HepG2 (cell line): Measurements from ENCODE around the gene STMN3. TPM values are rescaled to one million over a fixed set of nuclear protein-coding genes. Genes with fewer than 3 reads are reported as not detected.

ENCODE experiments used
- ATF7 ChIP-seq, 2 experiments: fragments of 450-650 bp in 1 of 2; sonication (generic) in 1 of 2; formaldehyde crosslinking in 1 of 2; IDR thresholded peaks; 2 replicates each; pipeline versions ENCODE4 v1.4.0 to v1.6.1; 2016 to 2020; ENCODE audit warnings: antibody characterized with exemption in 1 of 2, mild to moderate bottlenecking in 1 of 2, missing genetic modification reagents in 1 of 2
- ELK4 ChIP-seq: sonication (generic); formaldehyde crosslinking; IDR thresholded peaks from 2 replicates; pipeline ENCODE4 v1.9.0; 2021; ENCODE audit warnings: missing genetic modification reagents, borderline replicate concordance
- HDAC6 ChIP-seq: fragments of 200-600 bp; sonication (generic); IDR thresholded peaks from 2 replicates; pipeline ENCODE4 v1.7.0; 2017; ENCODE audit warnings: mild to moderate bottlenecking, antibody characterized with exemption, low read length, low read depth
- KLF15 ChIP-seq: sonication (generic); formaldehyde crosslinking; IDR thresholded peaks from 2 replicates; pipeline ENCODE4 v1.8.1; 2023; ENCODE audit warnings: borderline replicate concordance, mild to moderate bottlenecking, inconsistent platforms, missing genetic modification reagents, mixed read lengths
- MEF2D ChIP-seq: sonication (generic); formaldehyde crosslinking; IDR thresholded peaks from 2 replicates; pipeline ENCODE4 v1.5.1; 2020; ENCODE audit warnings: mild to moderate bottlenecking, missing genetic modification reagents
- MYPOP ChIP-seq: sonication (generic); formaldehyde crosslinking; IDR thresholded peaks from 2 replicates; pipeline ENCODE4 v1.8.1; 2023; ENCODE audit warnings: mild to moderate bottlenecking, moderate library complexity, missing genetic modification reagents
- RAD51 ChIP-seq: fragments of 450-650 bp; IDR thresholded peaks from 2 replicates; pipeline ENCODE4 v1.6.1; 2016; ENCODE audit warnings: borderline replicate concordance
- SALL1 ChIP-seq: sonication (generic); formaldehyde crosslinking; IDR thresholded peaks from 2 replicates; pipeline ENCODE4 v1.8.0; 2022; ENCODE audit warnings: mild to moderate bottlenecking, missing genetic modification reagents
- SP1 ChIP-seq, 2 experiments: fragments of 450-650 bp in 1 of 2; sonication (generic) in 1 of 2; formaldehyde crosslinking in 1 of 2; IDR thresholded peaks; 2 replicates each; pipeline versions ENCODE4 v1.4.0 to v1.6.1; 2016 to 2020; ENCODE audit warnings: missing genetic modification reagents in 1 of 2
- ZBTB37 ChIP-seq: sonication (generic); formaldehyde crosslinking; IDR thresholded peaks from 2 replicates; pipeline ENCODE4 v1.4.0; 2020; ENCODE audit warnings: mild to moderate bottlenecking, missing genetic modification reagents
- ZFP90 ChIP-seq: sonication (generic); formaldehyde crosslinking; IDR thresholded peaks from 2 replicates; pipeline ENCODE4 v1.8.0; 2022; ENCODE audit warnings: missing genetic modification reagents, mild to moderate bottlenecking, inconsistent platforms, borderline replicate concordance
- ZMAT3 ChIP-seq: sonication (generic); formaldehyde crosslinking; conservative IDR thresholded peaks from 2 replicates; pipeline ENCODE4 v1.7.0; 2021; ENCODE audit warnings: missing genetic modification reagents
- ZNF224 ChIP-seq: sonication (generic); formaldehyde crosslinking; IDR thresholded peaks from 2 replicates; pipeline ENCODE4 v1.5.0; 2020; ENCODE audit warnings: mild to moderate bottlenecking, missing genetic modification reagents
- ZNF432 ChIP-seq: sonication (generic); formaldehyde crosslinking; IDR thresholded peaks from 2 replicates; pipeline ENCODE4 v1.5.0; 2020; ENCODE audit warnings: missing genetic modification reagents, mild to moderate bottlenecking, borderline replicate concordance
- ZNF616 ChIP-seq: sonication (generic); formaldehyde crosslinking; IDR thresholded peaks from 2 replicates; pipeline ENCODE4 v1.5.0; 2020; ENCODE audit warnings: low read depth, mild to moderate bottlenecking, missing genetic modification reagents
- ZNF678 ChIP-seq: sonication (generic); formaldehyde crosslinking; IDR thresholded peaks from 2 replicates; pipeline ENCODE4 v1.4.0; 2020; ENCODE audit warnings: mild to moderate bottlenecking, missing genetic modification reagents
- ZNF781 ChIP-seq: sonication (generic); formaldehyde crosslinking; IDR thresholded peaks from 2 replicates; pipeline ENCODE4 v1.5.1; 2020; ENCODE audit warnings: borderline replicate concordance, mild to moderate bottlenecking, missing genetic modification reagents; ENCODE audit errors: not compliant biosample characterization
- polyA plus RNA-seq, 8 experiments: library from polyadenylated mRNA; depleted of rRNA in 3 of 8; stranded (reverse) in 7 of 8; unstranded in 1 of 8; fragments of >200 nt; fragmentation: Illumina TruSeq in 4 of 8; extraction: Trizol in 4 of 8; gene quantifications; 2 replicates each; pipeline versions ENCODE4 v1.2.1 to v1.2.3, GENCODE V29; 2011 to 2016; ENCODE audit warnings: low read depth in 4 of 8, missing spikeins in 1 of 8, mixed read lengths in 1 of 8; ENCODE audit not compliant: insufficient read depth in 1 of 8
- total RNA-seq, 5 experiments: library from RNA; depleted of rRNA; stranded (reverse); fragments of >200 nt; fragmentation: Illumina TruSeq; extraction: Trizol; gene quantifications; 2 replicates each; pipeline ENCODE4 v1.2.3, GENCODE V29; 2016; ENCODE audit warnings: low read depth in 1 of 5
- TF ChIP-seq, protein P1 (sequence below): sonication (generic); formaldehyde crosslinking; IDR thresholded peaks from 2 replicates; pipeline ENCODE4 v1.5.1; 2020; ENCODE audit warnings: mild to moderate bottlenecking, missing genetic modification reagents
- TF ChIP-seq, protein P2 (sequence below): sonication (generic); formaldehyde crosslinking; IDR thresholded peaks from 2 replicates; pipeline ENCODE4 v1.5.0; 2020; ENCODE audit warnings: missing genetic modification reagents, mild to moderate bottlenecking, borderline replicate concordance

STMN3 gene
- total and polyA plus RNA-seq, 2 of the 13 experiments (the other 11 are each of a cell fraction or from before 2014, with no cell fraction given), result 21.0 to 48.3 TPM

DNA sequence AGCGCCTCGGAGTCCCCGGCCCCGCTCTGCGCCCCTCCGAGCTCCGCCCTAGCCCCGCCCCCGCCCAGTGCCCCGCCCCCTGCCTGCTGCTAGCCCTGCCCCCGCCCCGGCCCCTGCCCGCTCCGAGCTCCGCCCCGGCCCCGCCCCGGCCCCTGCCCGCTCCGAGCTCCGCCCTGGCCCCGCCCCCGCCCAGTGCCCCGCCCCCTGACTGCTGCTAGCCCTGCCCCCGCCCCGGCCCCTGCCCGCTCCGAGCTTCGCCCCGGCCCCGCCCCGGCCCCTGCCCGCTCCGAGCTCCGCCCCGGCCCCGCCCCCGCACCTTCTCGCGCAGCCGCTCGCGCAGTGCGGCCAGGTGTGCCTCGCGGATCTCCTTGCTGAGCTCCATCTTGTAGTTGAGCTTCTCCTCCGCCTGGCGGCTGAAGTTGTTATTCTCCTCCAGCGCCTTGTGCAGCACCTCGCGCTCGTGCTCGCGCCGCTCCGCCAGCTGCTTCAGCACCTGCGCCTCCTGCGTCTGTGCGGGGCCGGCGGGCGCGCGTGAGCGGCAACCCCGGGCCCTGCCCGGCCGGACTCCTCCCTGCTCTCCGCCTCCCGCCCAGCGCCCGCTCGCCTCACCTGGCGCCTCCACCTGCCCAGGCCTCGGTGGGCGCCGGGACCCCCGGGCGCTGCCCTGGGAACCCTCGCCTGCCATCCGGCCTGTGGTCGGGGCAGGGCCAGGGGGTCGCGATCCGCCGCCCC, 11.3 kb downstream of the STMN3 start (continued):
- TF ChIP-seq ZNF678 (CRISPR knock-in tag) (no peak), ATF7 (IDR thresholded peaks at IDR 0.05) (no peak), ATF7 (CRISPR knock-in tag; IDR thresholded peaks at IDR 0.05) (no peak), ZNF781 (CRISPR knock-in tag) (no peak), SP1 (IDR thresholded peaks at IDR 0.05) (peak; percentile 87; the same call in 1 of the 2 replicates), SP1 (CRISPR knock-in tag; IDR thresholded peaks at IDR 0.05) (peak; percentile 75), HDAC6 (no peak), RAD51 (no peak), MEF2D (CRISPR knock-in tag) (no peak), MYPOP (CRISPR knock-in tag) (peak; percentile 81; the same call in 1 of the 2 replicates), ZNF224 (CRISPR knock-in tag) (no peak), ZNF432 (CRISPR knock-in tag) (no peak; the same call in 1 of the 2 replicates), SALL1 (CRISPR knock-in tag) (peak; percentile 80), ZNF616 (CRISPR knock-in tag) (no peak), ZBTB37 (no peak), ELK4 (CRISPR knock-in tag) (no peak), KLF15 (CRISPR knock-in tag) (no peak), ZMAT3 (CRISPR knock-in tag) (no peak), ZFP90 (no peak; the same call in 1 of the 2 replicates)
- TF ChIP-seq, protein P1, sequence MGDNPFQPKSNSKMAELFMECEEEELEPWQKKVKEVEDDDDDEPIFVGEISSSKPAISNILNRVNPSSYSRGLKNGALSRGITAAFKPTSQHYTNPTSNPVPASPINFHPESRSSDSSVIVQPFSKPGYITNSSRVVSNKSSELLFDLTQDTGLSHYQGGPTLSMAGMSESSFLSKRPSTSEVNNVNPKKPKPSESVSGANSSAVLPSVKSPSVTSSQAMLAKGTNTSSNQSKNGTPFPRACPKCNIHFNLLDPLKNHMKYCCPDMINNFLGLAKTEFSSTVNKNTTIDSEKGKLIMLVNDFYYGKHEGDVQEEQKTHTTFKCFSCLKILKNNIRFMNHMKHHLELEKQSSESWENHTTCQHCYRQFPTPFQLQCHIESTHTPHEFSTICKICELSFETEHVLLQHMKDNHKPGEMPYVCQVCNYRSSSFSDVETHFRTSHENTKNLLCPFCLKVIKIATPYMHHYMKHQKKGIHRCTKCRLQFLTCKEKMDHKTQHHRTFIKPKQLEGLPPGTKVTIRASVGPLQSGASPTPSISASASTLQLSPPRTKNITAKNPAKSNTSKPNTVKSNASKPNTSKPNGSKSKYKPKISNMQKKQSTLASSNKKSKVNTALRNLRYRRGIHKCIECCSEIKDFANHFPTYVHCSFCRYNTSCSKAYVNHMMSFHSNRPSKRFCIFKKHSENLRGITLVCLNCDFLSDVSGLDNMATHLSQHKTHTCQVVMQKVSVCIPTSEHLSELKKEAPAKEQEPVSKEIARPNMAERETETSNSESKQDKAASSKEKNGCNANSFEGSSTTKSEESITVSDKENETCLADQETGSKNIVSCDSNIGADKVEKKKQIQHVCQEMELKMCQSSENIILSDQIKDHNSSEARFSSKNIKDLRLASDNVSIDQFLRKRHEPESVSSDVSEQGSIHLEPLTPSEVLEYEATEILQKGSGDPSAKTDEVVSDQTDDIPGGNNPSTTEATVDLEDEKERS (CRISPR knock-in tag), result no peak
- TF ChIP-seq, protein P2, sequence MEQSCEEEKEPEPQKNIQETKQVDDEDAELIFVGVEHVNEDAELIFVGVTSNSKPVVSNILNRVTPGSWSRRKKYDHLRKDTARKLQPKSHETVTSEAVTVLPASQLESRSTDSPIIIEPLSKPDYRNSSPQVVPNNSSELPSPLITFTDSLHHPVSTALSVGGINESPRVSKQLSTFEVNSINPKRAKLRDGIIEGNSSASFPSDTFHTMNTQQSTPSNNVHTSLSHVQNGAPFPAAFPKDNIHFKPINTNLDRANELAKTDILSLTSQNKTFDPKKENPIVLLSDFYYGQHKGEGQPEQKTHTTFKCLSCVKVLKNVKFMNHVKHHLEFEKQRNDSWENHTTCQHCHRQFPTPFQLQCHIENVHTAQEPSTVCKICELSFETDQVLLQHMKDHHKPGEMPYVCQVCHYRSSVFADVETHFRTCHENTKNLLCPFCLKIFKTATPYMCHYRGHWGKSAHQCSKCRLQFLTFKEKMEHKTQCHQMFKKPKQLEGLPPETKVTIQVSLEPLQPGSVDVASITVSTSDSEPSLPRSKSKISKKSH, result peak; percentile 73; the same call in 1 of the 2 replicates
